Measurements from ENCODE around the gene GLA. TPM values are rescaled to one million over a fixed set of nuclear protein-coding genes. Genes with fewer than 3 reads are reported as not detected.

The GLA gene
- total RNA-seq, 1 experiment from 2014 or later = 41.9 TPM

DNA sequence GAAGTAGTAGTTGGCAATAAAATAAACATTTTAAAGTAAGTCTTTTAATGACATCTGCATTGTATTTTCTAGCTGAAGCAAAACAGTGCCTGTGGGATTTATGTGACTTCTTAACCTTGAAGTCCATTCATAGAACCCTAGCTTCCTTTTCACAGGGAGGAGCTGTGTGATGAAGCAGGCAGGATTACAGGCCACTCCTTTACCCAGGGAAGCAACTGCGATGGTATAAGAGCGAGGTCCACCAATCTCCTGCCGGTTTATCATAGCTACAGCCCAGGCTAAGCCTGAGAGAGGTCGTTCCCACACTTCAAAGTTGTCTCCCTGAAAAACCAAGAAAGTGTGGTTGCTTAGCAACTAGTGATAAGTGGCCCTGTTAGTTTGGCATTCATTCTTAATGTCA, 9.9 kb downstream of the GLA start:
- no peak overlapping the region for H2BK20ac ChIP-seq (ENCODE audit: low read depth, low read length, poor library complexity, severe bottlenecking)
- Mint-ChIP-seq H3K27me3 (ENCODE audit: low read depth) (no peaks in the 10 kb centered on the region; the same call in 1 of the 2 replicates), H3K36me3 (ENCODE audit: insufficient read depth in 1 of 3, low read depth in 3 of 3) (peaks cover 30 to 60% (median 59%) of the 10 kb centered on the region in 3 experiments), H3K9me3 (peaks cover 56 to 68% of the 10 kb centered on the region in 2 experiments), H3K4me3 (no peak overlapping the region), H3K4me1 (peaks cover 2 to 3% of the 10 kb centered on the region in 2 experiments; a peak in 1 of 4 replicates), H3K27ac (no peak overlapping the region)
- H3K56ac ChIP-seq (ENCODE audit: insufficient read length, low read depth, low read length) = no peak overlapping the region
- H2BK5ac ChIP-seq (ENCODE audit: insufficient read length, low read length) = no peak overlapping the region
- H2BK120ac ChIP-seq (ENCODE audit: low read depth, low read length, poor library complexity, severe bottlenecking) = no peak overlapping the region
- DNase-seq = peak; percentile 28
- H2BK12ac ChIP-seq (ENCODE audit: insufficient read length, low read depth, low read length) = no peak overlapping the region
- H3K27ac ChIP-seq (ENCODE audit: insufficient read length, low read depth, low read length) = no peak overlapping the region
- no peak overlapping the region for H2BK15ac ChIP-seq (ENCODE audit: low read depth, low read length)
- H3K4me1 ChIP-seq (ENCODE audit: insufficient read depth, low read length) = no peaks in the 10 kb centered on the region
- H2AK5ac ChIP-seq (ENCODE audit: insufficient read length, low read length) = no peak overlapping the region
- no peaks in the 10 kb centered on the region for H3K23me2 ChIP-seq (ENCODE audit: insufficient read length, low read depth, low read length, poor library complexity, severe bottlenecking)
- H2AFZ ChIP-seq (ENCODE audit: low read length) = no peak overlapping the region
- H3K4me2 ChIP-seq (ENCODE audit: insufficient read depth, insufficient read length, low read length) = no peak overlapping the region
- no peak overlapping the region for H3K4ac ChIP-seq (ENCODE audit: low read depth, low read length)
- no peak overlapping the region for H4K8ac ChIP-seq (replicated peaks; ENCODE audit: insufficient read length, low read depth, low read length)
- no peaks in the 10 kb centered on the region for H3K79me2 ChIP-seq (ENCODE audit: insufficient read depth, low read length)
- TF ChIP-seq, protein P1, sequence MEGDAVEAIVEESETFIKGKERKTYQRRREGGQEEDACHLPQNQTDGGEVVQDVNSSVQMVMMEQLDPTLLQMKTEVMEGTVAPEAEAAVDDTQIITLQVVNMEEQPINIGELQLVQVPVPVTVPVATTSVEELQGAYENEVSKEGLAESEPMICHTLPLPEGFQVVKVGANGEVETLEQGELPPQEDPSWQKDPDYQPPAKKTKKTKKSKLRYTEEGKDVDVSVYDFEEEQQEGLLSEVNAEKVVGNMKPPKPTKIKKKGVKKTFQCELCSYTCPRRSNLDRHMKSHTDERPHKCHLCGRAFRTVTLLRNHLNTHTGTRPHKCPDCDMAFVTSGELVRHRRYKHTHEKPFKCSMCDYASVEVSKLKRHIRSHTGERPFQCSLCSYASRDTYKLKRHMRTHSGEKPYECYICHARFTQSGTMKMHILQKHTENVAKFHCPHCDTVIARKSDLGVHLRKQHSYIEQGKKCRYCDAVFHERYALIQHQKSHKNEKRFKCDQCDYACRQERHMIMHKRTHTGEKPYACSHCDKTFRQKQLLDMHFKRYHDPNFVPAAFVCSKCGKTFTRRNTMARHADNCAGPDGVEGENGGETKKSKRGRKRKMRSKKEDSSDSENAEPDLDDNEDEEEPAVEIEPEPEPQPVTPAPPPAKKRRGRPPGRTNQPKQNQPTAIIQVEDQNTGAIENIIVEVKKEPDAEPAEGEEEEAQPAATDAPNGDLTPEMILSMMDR (conservative IDR thresholded peaks at IDR 0.05) = no peak
- no peak overlapping the region for H3K23ac ChIP-seq (ENCODE audit: insufficient read length, low read depth, low read length)
- H3K9me3 ChIP-seq (ENCODE audit: control insufficient read depth, low read depth, low read length) = peaks cover 32% of the 10 kb centered on the region
- H3K9ac ChIP-seq (ENCODE audit: extremely low read depth, insufficient read length, low read length) = no peak overlapping the region
- no CpG with 5 or more reads among the region's 4 CpGs for WGBS (ENCODE audit: extremely low coverage, insufficient read length, low lambda C conversion rate)
- no peak overlapping the region for H4K5ac ChIP-seq (ENCODE audit: insufficient read length, low read depth, low read length)
- no peaks in the 10 kb centered on the region for H3K27me3 ChIP-seq (ENCODE audit: insufficient read depth, low read length)
- no peaks in the 10 kb centered on the region for H4K20me1 ChIP-seq (ENCODE audit: control insufficient read depth, insufficient read depth, insufficient read length)
- no peak overlapping the region for H3T11ph ChIP-seq (ENCODE audit: low read length)
- no peaks in the 10 kb centered on the region for H3K79me1 ChIP-seq (ENCODE audit: insufficient read depth, low read depth, low read length, poor library complexity, severe bottlenecking)
- no peak overlapping the region for H3K14ac ChIP-seq (ENCODE audit: insufficient read depth, low read length)
- H4K91ac ChIP-seq (ENCODE audit: insufficient read length, low read depth, low read length) = no peak overlapping the region
- H3K18ac ChIP-seq (ENCODE audit: insufficient read length, low read depth, low read length) = no peak overlapping the region

Data from H9 (cell line).